ENCODE data around the gene WDR70.
"Not testable (repeated sequence)": the region's sequence is repeated elsewhere in the genome, so short reads cannot be mapped to it uniquely, and the experiment has no call there.

The WDR70 gene

GRCh38 chr5:37774912-37775483, 395.9 kb downstream of the WDR70 start:
- TF ChIP-seq PATZ1 (CRISPR knock-in tag; IDR thresholded peaks at IDR 0.05; ENCODE audit: borderline replicate concordance), result no peak
- ATAC-seq, result no peak

- ATAC-seq, result peak; percentile 44
- no peak for TF ChIP-seq TSHZ2 (CRISPR knock-in tag; IDR thresholded peaks at IDR 0.05)
- no peak for TF ChIP-seq GLIS3 (CRISPR knock-in tag; IDR thresholded peaks at IDR 0.05)
Observed at GRCh38 chr5:37776826-37777225, 397.7 kb downstream of the WDR70 start.

GRCh38 chr5:37777432-37778130, 398.5 kb downstream of the WDR70 start:
- ATAC-seq, result no peak
- TF ChIP-seq TSHZ2 (CRISPR knock-in tag; IDR thresholded peaks at IDR 0.05) (no peak), TCF4 (CRISPR knock-in tag; IDR thresholded peaks at IDR 0.05; ENCODE audit: borderline replicate concordance) (no peak), SNAI2 (CRISPR knock-in tag; IDR thresholded peaks at IDR 0.05) (no peak), GLIS3 (CRISPR knock-in tag; IDR thresholded peaks at IDR 0.05) (no peak), ARNTL (CRISPR knock-in tag; IDR thresholded peaks at IDR 0.05; ENCODE audit: borderline replicate concordance, low read depth) (no peak), CREB5 (CRISPR knock-in tag; IDR thresholded peaks at IDR 0.05; ENCODE audit: low read depth) (no peak), ZC3H10 (CRISPR knock-in tag; IDR thresholded peaks at IDR 0.05) (no peak), TOX (CRISPR knock-in tag; IDR thresholded peaks at IDR 0.05; ENCODE audit: borderline replicate concordance) (no peak), OSR1 (CRISPR knock-in tag; IDR thresholded peaks at IDR 0.05) (no peak), ZNF565 (CRISPR knock-in tag; conservative IDR thresholded peaks at IDR 0.05; ENCODE audit: low read depth) (no peak)

- ATAC-seq, result not testable (repeated sequence)
Observed at GRCh38 chr5:37781409-37781808, 402.3 kb downstream of the WDR70 start.

GRCh38 chr5:37786416-37786815, 407.3 kb downstream of the WDR70 start:
- no peak for ATAC-seq

More at GRCh38 chr5:37786416-37786815, 407.3 kb downstream of the WDR70 start:
- TF ChIP-seq ZFP30 (CRISPR knock-in tag; IDR thresholded peaks at IDR 0.05) (no peak), ESRRG (CRISPR knock-in tag; IDR thresholded peaks at IDR 0.05) (no peak), TCF4 (CRISPR knock-in tag; IDR thresholded peaks at IDR 0.05; ENCODE audit: borderline replicate concordance) (no peak), BACH2 (CRISPR knock-in tag; IDR thresholded peaks at IDR 0.05; ENCODE audit: borderline replicate concordance) (no peak), ZC3H10 (CRISPR knock-in tag; IDR thresholded peaks at IDR 0.05) (no peak), ISL1 (CRISPR knock-in tag; IDR thresholded peaks at IDR 0.05) (no peak), PPARA (CRISPR knock-in tag; IDR thresholded peaks at IDR 0.05; ENCODE audit: borderline replicate concordance) (no peak), CSDC2 (CRISPR knock-in tag; IDR thresholded peaks at IDR 0.05) (no peak), TSHZ2 (CRISPR knock-in tag; IDR thresholded peaks at IDR 0.05) (no peak), CREB5 (CRISPR knock-in tag; IDR thresholded peaks at IDR 0.05; ENCODE audit: low read depth) (no peak), TOX (CRISPR knock-in tag; IDR thresholded peaks at IDR 0.05; ENCODE audit: borderline replicate concordance) (no peak)
